HG02981 (cell line): ENCODE data around the gene UBL3.
A peak's percentile ranks its signal among the peaks of the same experiment; 100 is the strongest.

ENCODE experiments used
- ATAC-seq: cut with Tn5 transposase; IDR thresholded peaks from one replicate; pipeline ENCODE4 v1.9.1; 2021; ENCODE audit warnings: mild to moderate bottlenecking, moderate library complexity; ENCODE audit not compliant: unreplicated experiment

The UBL3 gene

GRCh38 chr13:29850213-29850898 lies at the start of gene UBL3:
Gene UBL3 (minus strand): TSS chr13:29850617. CDS start chr13:29849538, 1,079 bp downstream.
- ATAC-seq: peak; percentile 89

GRCh38 chr13:29897102-29897501 lies 46.7 kb upstream of the UBL3 start:
- no peak for ATAC-seq

GRCh38 chr13:29893438-29893837 lies 43.0 kb upstream of the UBL3 start:
- no peak for ATAC-seq

DNA sequence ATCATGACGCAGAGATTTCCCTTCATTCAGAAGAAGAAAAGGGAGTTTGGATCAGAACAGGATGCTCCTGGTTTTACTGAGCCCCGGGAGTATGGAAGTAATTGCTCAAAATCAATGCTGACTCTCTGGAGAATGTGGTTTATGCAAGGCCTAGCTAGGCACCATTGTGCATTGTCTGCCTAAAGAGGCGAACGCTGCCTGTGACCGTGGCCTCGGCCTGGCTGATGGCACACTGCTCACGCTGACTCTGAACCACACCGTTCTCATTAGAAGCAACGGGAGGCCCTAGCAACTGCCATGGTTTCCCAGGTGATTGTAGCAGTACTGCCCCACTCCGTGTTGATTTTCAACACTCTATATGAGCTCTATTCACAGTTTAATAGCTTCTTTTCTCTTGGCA lies 41.7 kb upstream of the UBL3 start:
- ATAC-seq: no peak

GRCh38 chr13:29889111-29889510 lies 38.7 kb upstream of the UBL3 start:
- ATAC-seq: no peak

DNA sequence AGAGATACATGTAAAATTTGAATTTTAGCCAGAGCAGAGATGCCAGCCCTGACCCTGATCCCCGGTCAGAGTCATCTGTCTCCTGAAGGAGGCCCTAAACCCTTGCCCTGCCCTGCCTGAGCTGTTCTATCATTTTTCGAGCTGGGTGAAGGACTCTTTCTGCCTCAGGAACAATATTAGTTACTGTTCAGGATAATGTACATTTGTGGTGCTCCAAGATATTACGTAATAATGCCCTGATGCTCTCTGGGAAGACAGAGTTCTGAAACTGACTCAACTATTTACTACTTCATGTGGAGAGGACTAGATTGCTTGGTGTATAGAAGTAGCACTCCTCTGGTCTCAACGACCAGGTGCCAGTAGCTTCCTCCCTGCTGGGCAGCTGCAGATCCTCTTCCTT lies 37.9 kb upstream of the UBL3 start:
- no peak for ATAC-seq

GRCh38 chr13:29887686-29888085 lies 37.3 kb upstream of the UBL3 start:
- no peak for ATAC-seq

- no peak for ATAC-seq
These were observed 36.7 kb upstream of the UBL3 start for GRCh38 chr13:29887030-29887557.

GRCh38 chr13:29886446-29886845 lies 36.0 kb upstream of the UBL3 start:
- ATAC-seq: no peak

DNA sequence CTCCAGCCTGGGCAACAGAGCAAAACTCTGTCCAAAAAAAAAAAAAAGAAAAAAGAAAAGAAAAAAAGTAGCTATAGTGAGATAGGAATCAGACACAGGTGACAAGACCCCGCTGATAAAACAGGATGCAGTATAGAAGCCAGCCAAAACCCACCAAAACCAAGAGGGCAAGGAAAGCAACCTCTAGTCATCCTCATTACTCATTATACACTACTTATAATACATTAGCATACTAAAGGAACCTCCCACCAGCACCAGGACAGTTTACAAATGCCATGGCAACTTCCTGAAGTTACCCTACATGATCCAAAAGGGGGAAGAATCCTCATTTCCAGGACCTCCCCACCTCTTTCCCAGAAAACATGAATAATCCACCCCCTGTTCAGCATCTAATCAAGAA lies 35.6 kb upstream of the UBL3 start:
- no peak for ATAC-seq

GRCh38 chr13:29884671-29885430 lies 34.4 kb upstream of the UBL3 start:
- ATAC-seq: no peak

- no peak for ATAC-seq
These were observed 33.6 kb upstream of the UBL3 start for GRCh38 chr13:29883941-29884518.

DNA sequence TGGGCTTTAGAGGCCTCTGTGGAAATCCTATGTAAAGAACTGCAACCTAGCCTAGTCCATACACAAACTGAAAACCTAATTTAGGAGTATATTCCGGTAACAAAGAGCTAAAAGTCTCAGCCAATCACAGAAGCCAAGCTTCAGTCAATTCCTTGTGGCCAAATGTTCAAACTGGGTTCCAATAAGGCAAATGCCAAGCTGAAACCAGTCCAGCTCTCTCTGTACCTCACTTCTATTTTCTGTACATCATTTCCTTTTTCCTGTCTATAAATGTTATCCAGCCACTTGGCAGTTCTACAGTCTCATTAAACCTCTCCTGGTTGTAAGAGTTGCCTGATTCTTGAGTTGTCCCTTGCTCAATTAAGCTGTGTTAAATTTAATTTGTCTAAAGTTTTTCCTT lies 31.7 kb upstream of the UBL3 start:
- no peak for ATAC-seq

DNA sequence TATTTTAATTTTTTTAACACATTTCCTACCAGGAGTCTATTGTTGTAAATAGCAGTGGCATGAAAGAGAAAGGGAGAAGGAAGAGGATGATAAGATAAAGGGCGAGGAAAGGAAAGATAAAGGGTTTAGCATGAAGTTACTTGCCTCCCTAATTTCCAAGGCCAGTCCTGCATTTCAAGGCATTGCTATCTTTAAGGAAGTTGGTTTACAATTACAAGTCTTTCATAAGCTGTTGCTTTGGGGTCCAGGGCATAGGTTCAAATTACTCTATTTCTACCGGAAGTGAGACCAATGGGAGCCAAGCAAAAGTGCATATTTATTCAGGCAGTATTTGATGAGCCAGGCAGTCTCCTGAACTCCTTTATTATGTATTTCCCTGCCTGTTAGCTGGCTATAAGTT lies 27.7 kb upstream of the UBL3 start:
- no peak for ATAC-seq

DNA sequence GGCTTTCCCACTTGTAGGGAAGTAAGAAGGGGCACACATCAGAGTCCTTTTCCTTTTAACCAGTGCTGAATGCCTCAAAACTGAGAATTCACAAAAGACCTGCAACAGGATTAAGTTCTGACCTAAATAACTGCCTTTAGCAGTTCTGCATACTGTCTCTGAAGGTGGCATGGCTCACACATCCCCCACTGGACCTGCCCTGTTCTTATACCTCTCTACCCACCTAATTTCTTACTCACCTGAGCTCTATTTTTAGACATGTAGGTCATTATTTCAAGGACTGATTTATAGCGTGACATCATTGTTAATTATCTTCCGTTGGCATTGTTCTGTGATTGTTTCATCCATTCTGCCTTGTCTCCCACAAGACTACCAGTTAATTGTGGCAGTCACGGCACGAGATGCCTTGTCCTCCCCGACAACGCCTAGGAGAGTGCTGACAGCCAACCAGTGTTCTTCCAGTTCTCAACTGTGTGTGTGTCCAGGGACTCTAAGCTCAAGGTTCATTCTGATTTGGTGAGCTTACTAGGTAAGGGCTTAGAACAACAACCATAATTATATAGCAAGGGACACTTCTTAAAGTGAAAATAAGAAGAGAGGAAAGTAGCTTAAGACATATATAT lies 27.1 kb upstream of the UBL3 start:
- ATAC-seq: no peak

DNA sequence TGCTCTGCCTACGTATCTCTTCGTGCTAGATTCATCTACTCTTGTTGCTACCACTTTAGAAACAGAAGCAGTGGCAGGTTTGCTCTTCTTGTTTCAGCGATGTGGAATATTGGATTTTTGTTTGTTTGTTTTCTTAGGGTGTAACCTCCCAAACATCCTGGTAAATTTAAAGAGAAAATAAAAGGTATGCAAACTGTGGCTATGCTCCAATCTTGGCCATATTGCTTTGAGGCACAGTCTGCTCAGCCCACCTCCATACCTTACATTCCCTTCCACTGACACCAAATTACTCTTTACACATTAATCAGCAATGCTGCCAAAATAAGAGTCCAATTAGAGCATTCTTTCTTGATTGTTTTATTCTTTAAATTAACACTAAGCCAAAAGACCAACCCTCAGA lies 25.2 kb upstream of the UBL3 start:
- ATAC-seq: no peak

DNA sequence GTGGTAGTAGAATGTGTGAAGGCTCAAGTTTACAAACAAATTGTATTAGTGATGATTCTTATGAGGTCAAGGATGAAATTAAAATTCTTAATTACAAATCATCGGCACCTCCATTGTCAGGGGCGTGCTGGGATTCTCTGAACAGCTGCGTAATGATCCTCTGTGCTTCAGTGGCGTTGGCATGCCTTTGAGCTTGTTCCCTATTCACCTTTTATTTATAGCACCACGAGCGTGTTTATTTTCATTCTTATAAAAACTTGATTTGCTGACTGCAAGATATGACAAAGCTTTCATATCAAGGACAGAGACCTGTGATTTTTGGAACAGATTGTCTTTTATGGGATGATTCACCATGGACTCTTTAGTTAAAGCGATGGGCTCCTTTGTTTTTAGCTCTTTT lies 18.2 kb upstream of the UBL3 start:
- no peak for ATAC-seq

DNA sequence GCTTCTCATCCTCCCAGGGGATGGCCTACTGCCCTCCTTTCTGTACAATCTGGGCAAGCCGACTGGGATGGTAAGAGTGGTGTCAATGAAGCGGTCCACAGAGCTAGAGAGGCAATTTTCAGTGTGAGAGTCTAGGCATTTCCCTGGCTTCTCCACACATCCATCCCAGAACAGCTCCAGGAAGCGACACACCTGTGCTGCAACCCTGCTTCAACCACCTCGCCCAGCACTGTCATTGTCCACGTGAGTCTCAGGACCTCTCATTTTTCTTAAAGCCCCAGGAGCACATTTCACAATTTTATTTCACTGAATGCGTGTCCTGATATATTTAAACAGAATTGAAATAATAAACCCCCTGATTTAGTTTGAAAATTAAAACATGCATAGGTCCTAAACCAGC lies 15.5 kb upstream of the UBL3 start:
- no peak for ATAC-seq

DNA sequence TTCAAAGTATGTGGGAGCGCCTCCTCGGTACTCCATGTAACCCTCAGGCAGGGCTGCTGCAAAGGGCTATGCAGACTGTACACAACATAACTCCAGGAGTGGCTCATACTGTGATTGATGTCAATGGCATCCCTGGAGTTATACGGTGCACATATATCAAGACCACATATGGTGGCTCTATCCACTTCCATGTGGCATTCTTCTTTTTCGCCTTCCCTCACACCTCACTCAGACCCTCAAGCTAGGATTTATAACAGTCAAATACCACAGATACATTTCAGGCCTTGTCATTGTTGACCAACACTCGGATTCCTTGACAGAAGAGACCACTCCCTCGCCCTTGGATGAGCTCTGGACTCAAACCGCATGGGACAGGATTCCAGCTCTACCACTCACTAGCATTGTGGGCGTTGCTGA lies 11.3 kb upstream of the UBL3 start:
- ATAC-seq: no peak

GRCh38 chr13:29859971-29860370 lies 9.6 kb upstream of the UBL3 start:
- ATAC-seq: no peak

- no peak for ATAC-seq
These were observed 8.2 kb upstream of the UBL3 start for GRCh38 chr13:29858667-29859066.

DNA sequence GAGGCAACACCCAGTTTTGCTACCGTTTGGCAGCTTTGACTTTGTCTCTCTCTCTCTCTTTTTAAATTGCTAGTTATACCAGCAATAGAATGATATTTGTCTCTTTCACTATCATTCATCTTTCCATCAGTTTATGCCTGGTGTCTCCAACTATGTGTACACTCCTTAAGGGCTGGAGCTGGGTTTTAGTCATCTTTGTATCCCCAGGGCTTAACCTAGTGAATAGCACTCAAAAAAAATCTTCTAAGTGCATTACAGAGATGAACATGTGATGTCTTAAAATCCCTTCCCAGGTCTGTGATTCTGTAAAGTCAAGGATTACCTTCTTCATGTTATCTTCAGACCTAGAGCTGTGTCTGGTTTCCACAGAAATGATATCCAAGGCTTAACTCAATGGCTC lies 7.8 kb upstream of the UBL3 start:
- no peak for ATAC-seq
